ENCODE results near the gene CNPY3. TPM values are rescaled to one million over a fixed set of nuclear protein-coding genes. Genes with fewer than 3 reads are reported as not detected.

CNPY3 gene
- total and polyA plus RNA-seq, 2 of the 13 experiments (the other 11 are each of a cell fraction or from before 2014, with no cell fraction given), result 42.3 to 60.2 TPM

DNA sequence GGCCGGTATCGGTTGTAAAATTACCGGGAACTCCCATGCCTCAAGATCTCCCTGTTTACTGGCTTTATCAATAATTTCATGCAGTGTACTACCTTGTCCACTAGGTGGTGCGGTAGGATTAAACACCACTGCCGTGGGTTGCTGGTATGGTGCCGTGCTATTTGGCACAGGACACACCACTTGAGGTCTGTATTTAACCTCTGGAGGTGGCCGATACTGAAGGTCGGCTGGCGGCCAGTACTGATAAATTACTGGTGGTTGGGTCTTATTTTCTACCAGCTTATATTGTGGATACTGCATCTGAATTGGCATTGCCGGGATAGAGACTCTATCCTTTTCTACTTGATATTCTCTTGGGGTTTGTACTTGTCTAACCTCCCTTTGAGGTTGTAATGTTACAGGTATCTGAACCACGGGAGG is 27.7 kb upstream of the CNPY3 start (continued):
- TF ChIP-seq AKAP8 (CRISPR knock-in tag; IDR thresholded peaks at IDR 0.05), result no peak
- peak; percentile 73; the same call in 1 of the 2 replicates for TF ChIP-seq KDM3A (CRISPR knock-in tag; IDR thresholded peaks at IDR 0.05; ENCODE audit: low read depth)
- no peak for TF ChIP-seq KDM6A (CRISPR knock-in tag; IDR thresholded peaks at IDR 0.05; ENCODE audit: low read depth)
- TF ChIP-seq, protein P1, sequence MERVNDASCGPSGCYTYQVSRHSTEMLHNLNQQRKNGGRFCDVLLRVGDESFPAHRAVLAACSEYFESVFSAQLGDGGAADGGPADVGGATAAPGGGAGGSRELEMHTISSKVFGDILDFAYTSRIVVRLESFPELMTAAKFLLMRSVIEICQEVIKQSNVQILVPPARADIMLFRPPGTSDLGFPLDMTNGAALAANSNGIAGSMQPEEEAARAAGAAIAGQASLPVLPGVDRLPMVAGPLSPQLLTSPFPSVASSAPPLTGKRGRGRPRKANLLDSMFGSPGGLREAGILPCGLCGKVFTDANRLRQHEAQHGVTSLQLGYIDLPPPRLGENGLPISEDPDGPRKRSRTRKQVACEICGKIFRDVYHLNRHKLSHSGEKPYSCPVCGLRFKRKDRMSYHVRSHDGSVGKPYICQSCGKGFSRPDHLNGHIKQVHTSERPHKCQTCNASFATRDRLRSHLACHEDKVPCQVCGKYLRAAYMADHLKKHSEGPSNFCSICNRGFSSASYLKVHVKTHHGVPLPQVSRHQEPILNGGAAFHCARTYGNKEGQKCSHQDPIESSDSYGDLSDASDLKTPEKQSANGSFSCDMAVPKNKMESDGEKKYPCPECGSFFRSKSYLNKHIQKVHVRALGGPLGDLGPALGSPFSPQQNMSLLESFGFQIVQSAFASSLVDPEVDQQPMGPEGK (CRISPR knock-in tag; IDR thresholded peaks at IDR 0.05), result no peak
- peak; percentile 24; the same call in 1 of the 2 replicates for TF ChIP-seq MYC (CRISPR knock-in tag; IDR thresholded peaks at IDR 0.05; ENCODE audit: borderline replicate concordance)
- TF ChIP-seq, protein P2, sequence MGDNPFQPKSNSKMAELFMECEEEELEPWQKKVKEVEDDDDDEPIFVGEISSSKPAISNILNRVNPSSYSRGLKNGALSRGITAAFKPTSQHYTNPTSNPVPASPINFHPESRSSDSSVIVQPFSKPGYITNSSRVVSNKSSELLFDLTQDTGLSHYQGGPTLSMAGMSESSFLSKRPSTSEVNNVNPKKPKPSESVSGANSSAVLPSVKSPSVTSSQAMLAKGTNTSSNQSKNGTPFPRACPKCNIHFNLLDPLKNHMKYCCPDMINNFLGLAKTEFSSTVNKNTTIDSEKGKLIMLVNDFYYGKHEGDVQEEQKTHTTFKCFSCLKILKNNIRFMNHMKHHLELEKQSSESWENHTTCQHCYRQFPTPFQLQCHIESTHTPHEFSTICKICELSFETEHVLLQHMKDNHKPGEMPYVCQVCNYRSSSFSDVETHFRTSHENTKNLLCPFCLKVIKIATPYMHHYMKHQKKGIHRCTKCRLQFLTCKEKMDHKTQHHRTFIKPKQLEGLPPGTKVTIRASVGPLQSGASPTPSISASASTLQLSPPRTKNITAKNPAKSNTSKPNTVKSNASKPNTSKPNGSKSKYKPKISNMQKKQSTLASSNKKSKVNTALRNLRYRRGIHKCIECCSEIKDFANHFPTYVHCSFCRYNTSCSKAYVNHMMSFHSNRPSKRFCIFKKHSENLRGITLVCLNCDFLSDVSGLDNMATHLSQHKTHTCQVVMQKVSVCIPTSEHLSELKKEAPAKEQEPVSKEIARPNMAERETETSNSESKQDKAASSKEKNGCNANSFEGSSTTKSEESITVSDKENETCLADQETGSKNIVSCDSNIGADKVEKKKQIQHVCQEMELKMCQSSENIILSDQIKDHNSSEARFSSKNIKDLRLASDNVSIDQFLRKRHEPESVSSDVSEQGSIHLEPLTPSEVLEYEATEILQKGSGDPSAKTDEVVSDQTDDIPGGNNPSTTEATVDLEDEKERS (CRISPR knock-in tag; IDR thresholded peaks at IDR 0.05), result 0 out of 2 replicates have a peak, but pooled peaks have one; percentile 56
- peak; percentile 50; the same call in 1 of the 2 replicates for TF ChIP-seq SALL1 (CRISPR knock-in tag; IDR thresholded peaks at IDR 0.05)
- TF ChIP-seq, protein P3, sequence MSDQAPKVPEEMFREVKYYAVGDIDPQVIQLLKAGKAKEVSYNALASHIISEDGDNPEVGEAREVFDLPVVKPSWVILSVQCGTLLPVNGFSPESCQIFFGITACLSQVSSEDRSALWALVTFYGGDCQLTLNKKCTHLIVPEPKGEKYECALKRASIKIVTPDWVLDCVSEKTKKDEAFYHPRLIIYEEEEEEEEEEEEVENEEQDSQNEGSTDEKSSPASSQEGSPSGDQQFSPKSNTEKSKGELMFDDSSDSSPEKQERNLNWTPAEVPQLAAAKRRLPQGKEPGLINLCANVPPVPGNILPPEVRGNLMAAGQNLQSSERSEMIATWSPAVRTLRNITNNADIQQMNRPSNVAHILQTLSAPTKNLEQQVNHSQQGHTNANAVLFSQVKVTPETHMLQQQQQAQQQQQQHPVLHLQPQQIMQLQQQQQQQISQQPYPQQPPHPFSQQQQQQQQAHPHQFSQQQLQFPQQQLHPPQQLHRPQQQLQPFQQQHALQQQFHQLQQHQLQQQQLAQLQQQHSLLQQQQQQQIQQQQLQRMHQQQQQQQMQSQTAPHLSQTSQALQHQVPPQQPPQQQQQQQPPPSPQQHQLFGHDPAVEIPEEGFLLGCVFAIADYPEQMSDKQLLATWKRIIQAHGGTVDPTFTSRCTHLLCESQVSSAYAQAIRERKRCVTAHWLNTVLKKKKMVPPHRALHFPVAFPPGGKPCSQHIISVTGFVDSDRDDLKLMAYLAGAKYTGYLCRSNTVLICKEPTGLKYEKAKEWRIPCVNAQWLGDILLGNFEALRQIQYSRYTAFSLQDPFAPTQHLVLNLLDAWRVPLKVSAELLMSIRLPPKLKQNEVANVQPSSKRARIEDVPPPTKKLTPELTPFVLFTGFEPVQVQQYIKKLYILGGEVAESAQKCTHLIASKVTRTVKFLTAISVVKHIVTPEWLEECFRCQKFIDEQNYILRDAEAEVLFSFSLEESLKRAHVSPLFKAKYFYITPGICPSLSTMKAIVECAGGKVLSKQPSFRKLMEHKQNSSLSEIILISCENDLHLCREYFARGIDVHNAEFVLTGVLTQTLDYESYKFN (CRISPR knock-in tag; conservative IDR thresholded peaks at IDR 0.05), result 0 out of 2 replicates have a peak, but pooled peaks have one; percentile 13
- peak; percentile 43; the same call in 1 of the 2 replicates for TF ChIP-seq KLF11 (CRISPR knock-in tag; IDR thresholded peaks at IDR 0.05)
- TF ChIP-seq, protein P4, sequence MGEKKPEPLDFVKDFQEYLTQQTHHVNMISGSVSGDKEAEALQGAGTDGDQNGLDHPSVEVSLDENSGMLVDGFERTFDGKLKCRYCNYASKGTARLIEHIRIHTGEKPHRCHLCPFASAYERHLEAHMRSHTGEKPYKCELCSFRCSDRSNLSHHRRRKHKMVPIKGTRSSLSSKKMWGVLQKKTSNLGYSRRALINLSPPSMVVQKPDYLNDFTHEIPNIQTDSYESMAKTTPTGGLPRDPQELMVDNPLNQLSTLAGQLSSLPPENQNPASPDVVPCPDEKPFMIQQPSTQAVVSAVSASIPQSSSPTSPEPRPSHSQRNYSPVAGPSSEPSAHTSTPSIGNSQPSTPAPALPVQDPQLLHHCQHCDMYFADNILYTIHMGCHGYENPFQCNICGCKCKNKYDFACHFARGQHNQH (CRISPR knock-in tag; IDR thresholded peaks at IDR 0.05), result peak; percentile 69; the same call in 1 of the 2 replicates
- TF ChIP-seq SAP130 (CRISPR knock-in tag; IDR thresholded peaks at IDR 0.05; ENCODE audit: low read depth), result peak; percentile 90
- no peak for TF ChIP-seq SMAD9 (CRISPR knock-in tag; IDR thresholded peaks at IDR 0.05)
- peak; percentile 38; the same call in 1 of the 2 replicates for TF ChIP-seq TSC22D2 (CRISPR knock-in tag; IDR thresholded peaks at IDR 0.05; ENCODE audit: borderline replicate concordance)
- TF ChIP-seq, protein P5, sequence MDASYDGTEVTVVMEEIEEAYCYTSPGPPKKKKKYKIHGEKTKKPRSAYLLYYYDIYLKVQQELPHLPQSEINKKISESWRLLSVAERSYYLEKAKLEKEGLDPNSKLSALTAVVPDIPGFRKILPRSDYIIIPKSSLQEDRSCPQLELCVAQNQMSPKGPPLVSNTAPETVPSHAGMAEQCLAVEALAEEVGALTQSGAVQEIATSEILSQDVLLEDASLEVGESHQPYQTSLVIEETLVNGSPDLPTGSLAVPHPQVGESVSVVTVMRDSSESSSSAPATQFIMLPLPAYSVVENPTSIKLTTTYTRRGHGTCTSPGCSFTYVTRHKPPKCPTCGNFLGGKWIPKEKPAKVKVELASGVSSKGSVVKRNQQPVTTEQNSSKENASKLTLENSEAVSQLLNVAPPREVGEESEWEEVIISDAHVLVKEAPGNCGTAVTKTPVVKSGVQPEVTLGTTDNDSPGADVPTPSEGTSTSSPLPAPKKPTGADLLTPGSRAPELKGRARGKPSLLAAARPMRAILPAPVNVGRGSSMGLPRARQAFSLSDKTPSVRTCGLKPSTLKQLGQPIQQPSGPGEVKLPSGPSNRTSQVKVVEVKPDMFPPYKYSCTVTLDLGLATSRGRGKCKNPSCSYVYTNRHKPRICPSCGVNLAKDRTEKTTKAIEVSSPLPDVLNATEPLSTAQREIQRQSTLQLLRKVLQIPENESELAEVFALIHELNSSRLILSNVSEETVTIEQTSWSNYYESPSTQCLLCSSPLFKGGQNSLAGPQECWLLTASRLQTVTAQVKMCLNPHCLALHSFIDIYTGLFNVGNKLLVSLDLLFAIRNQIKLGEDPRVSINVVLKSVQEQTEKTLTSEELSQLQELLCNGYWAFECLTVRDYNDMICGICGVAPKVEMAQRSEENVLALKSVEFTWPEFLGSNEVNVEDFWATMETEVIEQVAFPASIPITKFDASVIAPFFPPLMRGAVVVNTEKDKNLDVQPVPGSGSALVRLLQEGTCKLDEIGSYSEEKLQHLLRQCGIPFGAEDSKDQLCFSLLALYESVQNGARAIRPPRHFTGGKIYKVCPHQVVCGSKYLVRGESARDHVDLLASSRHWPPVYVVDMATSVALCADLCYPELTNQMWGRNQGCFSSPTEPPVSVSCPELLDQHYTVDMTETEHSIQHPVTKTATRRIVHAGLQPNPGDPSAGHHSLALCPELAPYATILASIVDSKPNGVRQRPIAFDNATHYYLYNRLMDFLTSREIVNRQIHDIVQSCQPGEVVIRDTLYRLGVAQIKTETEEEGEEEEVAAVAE (CRISPR knock-in tag; IDR thresholded peaks at IDR 0.05; ENCODE audit: borderline replicate concordance), result peak; percentile 79; the same call in 1 of the 2 replicates
- TF ChIP-seq ASH2L (IDR thresholded peaks at IDR 0.05; ENCODE audit: insufficient read length, low read depth, low read length), result peak; percentile 48
